MG63 (cell line): ENCODE data around the gene CACFD1. TPM values are rescaled to one million over a fixed set of nuclear protein-coding genes. Genes with fewer than 3 reads are reported as not detected.

Source experiments
- DNase-seq: peaks from one replicate; pipeline ENCODE4 v3.0.0-alpha.2; 2020
- H3K27me3 ChIP-seq: fragments of 250-450 bp; sonication (Bioruptor Pico); 2 replicates; pipeline ENCODE4 v1.5.1; 2020; ENCODE audit warnings: mild to moderate bottlenecking, moderate library complexity
- H3K36me3 ChIP-seq: fragments of 250-450 bp; sonication (Bioruptor Pico); 2 replicates; pipeline ENCODE4 v1.5.1; 2020; ENCODE audit warnings: mild to moderate bottlenecking, moderate library complexity
- H3K4me3 ChIP-seq: fragments of 250-450 bp; sonication (Bioruptor Pico); 2 replicates; pipeline ENCODE4 v1.5.1; 2020; ENCODE audit warnings: mild to moderate bottlenecking, moderate library complexity
- H3K9me3 ChIP-seq: fragments of 250-450 bp; sonication (Bioruptor Pico); 2 replicates; pipeline ENCODE4 v1.5.1; 2020; ENCODE audit warnings: mild to moderate bottlenecking, moderate library complexity
- total RNA-seq: library from RNA; depleted of rRNA; stranded (reverse); fragments of >200 nt; shearing (Covaris generic); gene quantifications from 2 replicates; pipeline ENCODE4 v1.2.3, GENCODE V29; 2014; ENCODE audit warnings: low replicate concordance; rRNA removed

The CACFD1 gene
- total RNA-seq, 1 experiment from 2014 or later, result 5.6 TPM

GRCh38 chr9:133515615-133516255 lies 56.0 kb downstream of the CACFD1 start:
- no peaks in the 10 kb centered on the region for H3K27me3 ChIP-seq
- H3K36me3 ChIP-seq, result no peaks in the 10 kb centered on the region
- H3K4me3 ChIP-seq, result no peak overlapping the region
- no peak for DNase-seq
- H3K9me3 ChIP-seq, result no peaks in the 10 kb centered on the region

- Histone ChIP-seq H3K27me3 (no peaks in the 10 kb centered on the region), H3K4me3 (no peak overlapping the region), H3K9me3 (no peaks in the 10 kb centered on the region), H3K36me3 (no peaks in the 10 kb centered on the region)
- no peak for DNase-seq
Observed at GRCh38 chr9:133516256-133516960, 56.6 kb downstream of the CACFD1 start.

GRCh38 chr9:133516961-133517350 lies 57.2 kb downstream of the CACFD1 start:
- no peak for DNase-seq
- no peaks in the 10 kb centered on the region for H3K9me3 ChIP-seq
- H3K27me3 ChIP-seq, result no peaks in the 10 kb centered on the region
- no peak overlapping the region for H3K4me3 ChIP-seq
- H3K36me3 ChIP-seq, result no peaks in the 10 kb centered on the region

GRCh38 chr9:133517711-133518110 lies 57.9 kb downstream of the CACFD1 start:
- no peaks in the 10 kb centered on the region for H3K9me3 ChIP-seq
- no peak overlapping the region for H3K4me3 ChIP-seq
- no peaks in the 10 kb centered on the region for H3K27me3 ChIP-seq
- H3K36me3 ChIP-seq, result no peaks in the 10 kb centered on the region
- DNase-seq, result no peak

- no peaks in the 10 kb centered on the region for H3K27me3 ChIP-seq
- no peaks in the 10 kb centered on the region for H3K9me3 ChIP-seq
- no peak for DNase-seq
- no peak overlapping the region for H3K4me3 ChIP-seq
- no peaks in the 10 kb centered on the region for H3K36me3 ChIP-seq
Observed at GRCh38 chr9:133518200-133518599, 58.4 kb downstream of the CACFD1 start.

GRCh38 chr9:133518706-133519449 lies 59.1 kb downstream of the CACFD1 start:
- Histone ChIP-seq H3K36me3 (no peaks in the 10 kb centered on the region), H3K27me3 (no peaks in the 10 kb centered on the region), H3K4me3 (no peak overlapping the region), H3K9me3 (no peaks in the 10 kb centered on the region)
- DNase-seq, result no peak

GRCh38 chr9:133519693-133520092 lies 59.9 kb downstream of the CACFD1 start:
- Histone ChIP-seq H3K36me3 (no peaks in the 10 kb centered on the region), H3K9me3 (no peaks in the 10 kb centered on the region), H3K4me3 (no peak overlapping the region), H3K27me3 (no peaks in the 10 kb centered on the region)
- no peak for DNase-seq

GRCh38 chr9:133520121-133520835 lies 60.5 kb downstream of the CACFD1 start:
- Histone ChIP-seq H3K27me3 (no peaks in the 10 kb centered on the region), H3K36me3 (no peaks in the 10 kb centered on the region), H3K9me3 (no peaks in the 10 kb centered on the region), H3K4me3 (no peak overlapping the region)
- no peak for DNase-seq

Other genes starting within 250 kb of the CACFD1 start
- gene ABO, start 184.8 kb upstream of the CACFD1 start, total RNA-seq, result not detected in 2 replicates
- 25.1 and 28.9 TPM in 2 replicates for gene SURF6, start 123.8 kb upstream of the CACFD1 start, total RNA-seq
- gene MED22, start 111.8 kb upstream of the CACFD1 start, total RNA-seq, result 34.7 and 35.4 TPM in 2 replicates
- 2,766 and 2,991 TPM in 2 replicates for gene RPL7A, start 111.8 kb upstream of the CACFD1 start, total RNA-seq
- gene SURF1, start 103.5 kb upstream of the CACFD1 start, total RNA-seq, result 37.4 and 48.4 TPM in 2 replicates
- gene SURF2, start 103.4 kb upstream of the CACFD1 start, total RNA-seq, result 28.5 and 47.2 TPM in 2 replicates
- 301 and 417 TPM in 2 replicates for gene SURF4, start 83.9 kb upstream of the CACFD1 start, total RNA-seq
- gene STKLD1, start 83.6 kb upstream of the CACFD1 start, total RNA-seq, result not detected in 2 replicates
- gene REXO4, start 42.0 kb upstream of the CACFD1 start, total RNA-seq, result 32.8 and 36.0 TPM in 2 replicates
- gene ADAMTS13, start 37.6 kb upstream of the CACFD1 start, total RNA-seq, result 1.1 and 2.0 TPM in 2 replicates
- 3.5 and 7.6 TPM in 2 replicates for gene SLC2A6, start 19.1 kb downstream of the CACFD1 start, total RNA-seq
- not detected in 2 replicates for gene MYMK, start 65.0 kb downstream of the CACFD1 start, total RNA-seq
- gene ADAMTSL2, start 74.7 kb downstream of the CACFD1 start, total RNA-seq, result 0.10 and 0.72 TPM in 2 replicates
- gene FAM163B, start 149.4 kb downstream of the CACFD1 start, total RNA-seq, result not detected in 2 replicates
- gene DBH, start 176.4 kb downstream of the CACFD1 start, total RNA-seq, result not detected in 2 replicates